Lower leg skin (tissue), 4 donors: Measurements from ENCODE around the gene SPNS2. TPM values are rescaled to one million over a fixed set of nuclear protein-coding genes. Genes with fewer than 3 reads are reported as not detected.

ENCODE experiments used
- DNase-seq, 2 donors: peaks; one replicate each; pipeline ENCODE4 v3.0.0-alpha.2; 2019; ENCODE audit warnings: low spot score in 2 of 2
- H3K4me3 ChIP-seq: fragments of 200-600 bp; sonication (generic); 2 replicates; pipeline ENCODE4 v1.5.1; 2017; ENCODE audit warnings: mild to moderate bottlenecking, low read depth; ENCODE audit not compliant: poor library complexity, severe bottlenecking
- POLR2A ChIP-seq, 2 donors: fragments of 450-650 bp; IDR thresholded peaks; one replicate each; pipeline ENCODE4 v1.6.1; 2016 to 2017; ENCODE audit warnings: antibody characterized with exemption in 2 of 2, mild to moderate bottlenecking in 1 of 2, moderate library complexity in 1 of 2
- WGBS, 2 donors: methylation state at CpG; one replicate each; pipeline ENCODE4 v1.1.5; 2018; 5-methylcytosine and 5-hydroxymethylcytosine counted together
- intact Hi-C: fragments of 100-400 bp; cut with DNase I; formaldehyde crosslinking; loops from one replicate; pipeline ENCODE4 v1.15.0; 2023; ENCODE audit warnings: low total_unique reads
- total RNA-seq, 4 donors: library from RNA; depleted of rRNA; stranded (reverse); fragments of >200 nt; gene quantifications; one replicate each; pipeline ENCODE4 v1.1.0, GENCODE V29; 2016
- TF ChIP-seq, protein P1 (sequence below), 3 donors: fragments of 450-650 bp; IDR thresholded peaks; one replicate each; pipeline ENCODE4 v1.5.1; 2016; ENCODE audit warnings: antibody characterized with exemption in 3 of 3, mild to moderate bottlenecking in 3 of 3, moderate library complexity in 2 of 3

Gene SPNS2
- total RNA-seq, 4 donors from 2014 or later, result 74.9 to 132 (median 87.5) TPM

DNA sequence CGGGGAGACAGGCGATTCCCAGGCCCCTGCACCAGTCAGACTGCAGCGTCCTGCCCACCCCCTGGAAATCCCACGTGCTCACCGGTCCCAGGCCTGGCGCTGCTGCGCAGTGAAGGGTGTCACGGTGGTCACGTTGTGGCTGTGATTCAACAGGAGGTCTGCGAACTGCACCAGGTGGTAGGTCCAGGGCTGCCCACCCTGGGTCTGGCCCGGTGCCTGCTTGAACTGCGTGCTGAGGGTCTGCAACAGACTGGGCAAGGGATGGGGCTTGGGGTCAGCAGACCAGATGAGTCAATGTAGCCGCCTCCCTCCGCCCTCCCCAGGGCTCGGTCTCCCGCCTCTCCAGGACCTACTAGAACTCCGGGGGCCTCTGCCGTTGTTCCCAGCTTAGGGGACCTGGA, 49.4 kb downstream of the SPNS2 start:
- no peak overlapping the region for H3K4me3 ChIP-seq
- 95 to 96% methylated on average over 17 of the region's 18 CpGs for WGBS, 2 donors
- DNase-seq, result peak in 1 of 2 donors; percentile 84
- intact Hi-C loops, result no loop called here
- TF ChIP-seq POLR2A (IDR thresholded peaks at IDR 0.05), result no peak
- TF ChIP-seq, protein P1, sequence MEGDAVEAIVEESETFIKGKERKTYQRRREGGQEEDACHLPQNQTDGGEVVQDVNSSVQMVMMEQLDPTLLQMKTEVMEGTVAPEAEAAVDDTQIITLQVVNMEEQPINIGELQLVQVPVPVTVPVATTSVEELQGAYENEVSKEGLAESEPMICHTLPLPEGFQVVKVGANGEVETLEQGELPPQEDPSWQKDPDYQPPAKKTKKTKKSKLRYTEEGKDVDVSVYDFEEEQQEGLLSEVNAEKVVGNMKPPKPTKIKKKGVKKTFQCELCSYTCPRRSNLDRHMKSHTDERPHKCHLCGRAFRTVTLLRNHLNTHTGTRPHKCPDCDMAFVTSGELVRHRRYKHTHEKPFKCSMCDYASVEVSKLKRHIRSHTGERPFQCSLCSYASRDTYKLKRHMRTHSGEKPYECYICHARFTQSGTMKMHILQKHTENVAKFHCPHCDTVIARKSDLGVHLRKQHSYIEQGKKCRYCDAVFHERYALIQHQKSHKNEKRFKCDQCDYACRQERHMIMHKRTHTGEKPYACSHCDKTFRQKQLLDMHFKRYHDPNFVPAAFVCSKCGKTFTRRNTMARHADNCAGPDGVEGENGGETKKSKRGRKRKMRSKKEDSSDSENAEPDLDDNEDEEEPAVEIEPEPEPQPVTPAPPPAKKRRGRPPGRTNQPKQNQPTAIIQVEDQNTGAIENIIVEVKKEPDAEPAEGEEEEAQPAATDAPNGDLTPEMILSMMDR (IDR thresholded peaks at IDR 0.05), result no peak

DNA sequence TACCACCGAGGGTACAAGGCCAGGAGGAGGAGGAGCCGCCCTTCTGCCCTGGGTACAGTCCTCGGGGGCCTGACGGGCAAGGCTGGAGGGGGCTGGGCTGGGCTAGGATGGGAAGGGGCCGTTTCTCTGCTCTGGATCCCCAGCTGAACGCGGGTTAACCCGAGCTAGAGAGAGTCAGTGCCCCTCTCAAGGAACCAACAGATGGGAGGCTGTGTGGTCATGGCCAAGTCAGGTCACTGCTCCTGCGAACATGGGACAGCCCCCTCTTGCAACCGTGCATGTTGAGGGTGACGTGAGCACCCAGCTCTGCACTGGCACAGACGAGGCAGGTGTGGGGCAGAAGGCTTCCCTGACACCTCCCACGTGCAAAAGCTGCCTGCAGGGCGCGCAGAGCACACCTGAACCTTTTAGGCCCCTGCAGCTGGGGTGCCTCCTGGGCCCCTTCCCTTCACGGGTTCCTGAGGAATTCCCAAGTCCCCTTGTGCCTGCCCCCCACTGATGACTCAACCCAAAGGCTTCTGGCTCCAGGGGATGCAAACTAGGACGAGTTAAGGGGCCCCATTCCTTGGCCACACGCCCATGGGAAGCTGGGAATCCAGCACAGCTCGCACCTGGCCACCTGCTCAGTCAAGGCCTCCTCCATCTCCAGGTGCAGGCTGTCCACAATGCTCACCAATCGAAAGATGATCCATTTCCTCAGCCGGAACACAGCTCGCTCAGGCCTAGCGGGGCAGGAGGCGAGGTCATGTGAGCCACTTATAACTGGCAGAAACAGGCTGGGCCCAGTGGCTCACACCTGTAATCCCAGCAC, 50.2 kb downstream of the SPNS2 start:
- no peak for DNase-seq
- TF ChIP-seq POLR2A (IDR thresholded peaks at IDR 0.05), result no peak
- TF ChIP-seq, protein P1 (IDR thresholded peaks at IDR 0.05), result no peak
- WGBS, 2 donors, result 80 to 82% methylated on average over 24 of the region's 24 CpGs
- intact Hi-C loops, result no loop called here
- no peak overlapping the region for H3K4me3 ChIP-seq

DNA sequence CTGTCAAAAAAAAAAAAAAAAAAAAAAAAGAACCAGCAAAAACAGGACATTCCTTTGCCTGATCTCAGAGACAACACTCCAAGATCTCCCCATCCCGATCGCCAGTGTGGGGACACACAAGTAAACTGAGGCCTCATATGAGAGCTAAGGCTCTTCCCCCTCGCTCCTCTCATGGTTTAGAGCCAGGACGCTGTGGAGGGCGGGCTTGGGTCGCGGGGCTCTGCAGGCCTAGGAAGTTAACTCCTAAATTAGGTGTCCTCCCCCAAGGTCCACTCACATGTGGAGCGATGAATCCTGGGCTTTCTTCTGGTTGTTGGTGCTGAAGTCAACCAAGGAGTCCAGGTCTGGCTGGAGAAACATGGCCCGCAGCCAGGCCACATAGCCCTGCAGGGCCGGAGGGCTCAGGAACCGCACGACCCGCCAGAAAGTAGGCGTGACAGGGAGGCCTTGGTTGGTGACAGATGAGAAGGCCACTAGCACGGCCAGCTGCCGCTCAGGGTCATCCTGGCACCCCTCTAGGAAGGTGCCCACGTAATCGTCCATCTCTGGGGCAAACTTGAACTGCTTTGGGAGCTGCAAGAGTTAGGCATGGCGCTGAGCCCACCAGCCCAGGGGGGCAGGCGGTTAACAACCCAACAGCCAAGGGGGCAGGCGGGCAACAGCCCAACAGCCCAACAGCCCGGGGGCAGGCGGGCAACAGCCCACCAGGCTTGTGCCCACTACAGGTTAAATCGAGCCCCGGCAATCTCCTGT, 51.3 kb downstream of the SPNS2 start:
- TF ChIP-seq POLR2A (IDR thresholded peaks at IDR 0.05), result no peak
- TF ChIP-seq, protein P1 (IDR thresholded peaks at IDR 0.05), result no peak
- peak in 1 of 2 donors; percentile 82 for DNase-seq
- 84 to 88% methylated on average over 17 to 25 of the region's 25 CpGs for WGBS, 2 donors
- intact Hi-C loops, result no loop called here
- no peak overlapping the region for H3K4me3 ChIP-seq

DNA sequence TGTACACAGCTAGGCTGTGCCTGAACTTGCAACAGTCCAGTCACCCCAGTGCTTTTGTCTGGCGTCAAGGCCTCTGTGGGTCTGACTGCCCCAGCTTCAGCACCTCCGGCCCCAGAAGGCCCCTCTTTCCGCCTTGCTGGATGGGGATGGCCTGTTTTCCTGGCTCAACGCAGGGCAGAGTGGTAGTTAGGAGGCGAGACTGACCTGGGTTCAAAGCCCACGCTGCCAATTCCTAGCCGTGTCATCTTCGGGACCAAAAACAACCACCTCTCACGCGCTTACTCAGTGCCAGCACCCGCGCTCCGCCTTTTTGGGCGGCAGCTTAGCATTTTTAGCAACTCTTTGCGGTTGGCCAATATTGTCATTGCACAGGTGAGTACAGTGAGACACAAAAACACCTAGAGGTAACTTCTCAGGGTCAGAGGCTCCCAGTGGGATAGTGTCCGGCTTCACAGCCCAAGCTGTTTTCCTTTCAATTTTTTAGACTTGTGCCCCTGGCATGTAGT, 51.9 kb downstream of the SPNS2 start:
- no peak for DNase-seq
- no peak for TF ChIP-seq POLR2A (IDR thresholded peaks at IDR 0.05)
- TF ChIP-seq, protein P1 (IDR thresholded peaks at IDR 0.05), result no peak
- intact Hi-C loops, result no loop called here
- WGBS, 2 donors, result 88 to 95% methylated on average over 16 of the region's 16 CpGs
- H3K4me3 ChIP-seq, result no peak overlapping the region

DNA sequence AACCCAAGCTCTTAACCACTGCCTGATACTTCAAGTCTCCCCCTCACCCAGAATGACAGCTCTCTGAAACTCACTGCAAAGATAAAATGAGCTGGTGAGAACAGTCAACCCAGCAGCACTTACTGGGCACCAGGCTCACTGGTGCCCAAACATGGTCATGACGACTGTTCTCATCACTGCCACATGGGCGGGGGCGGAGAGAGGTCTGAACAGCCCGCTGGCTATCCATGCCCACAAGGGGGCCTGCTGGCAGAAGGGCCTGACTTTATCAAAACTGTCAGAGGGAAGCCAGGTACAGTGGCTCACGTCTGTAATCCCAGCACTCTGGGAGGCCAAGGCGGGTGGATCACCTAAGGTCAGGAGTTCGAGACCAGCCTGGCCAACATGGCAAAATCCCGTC, 52.5 kb downstream of the SPNS2 start:
- WGBS, 2 donors, result 91 to 92% methylated on average over 8 of the region's 8 CpGs
- no peak overlapping the region for H3K4me3 ChIP-seq
- no peak for TF ChIP-seq POLR2A (IDR thresholded peaks at IDR 0.05)
- TF ChIP-seq, protein P1 (IDR thresholded peaks at IDR 0.05), result no peak
- DNase-seq, result no peak
- intact Hi-C loops, result no loop called here
